Measurements from ENCODE around the gene TSTD1.

GRCh38 chr1:161044908-161045735 lies 6.4 kb upstream of the TSTD1 start:
- TF ChIP-seq, protein P1, sequence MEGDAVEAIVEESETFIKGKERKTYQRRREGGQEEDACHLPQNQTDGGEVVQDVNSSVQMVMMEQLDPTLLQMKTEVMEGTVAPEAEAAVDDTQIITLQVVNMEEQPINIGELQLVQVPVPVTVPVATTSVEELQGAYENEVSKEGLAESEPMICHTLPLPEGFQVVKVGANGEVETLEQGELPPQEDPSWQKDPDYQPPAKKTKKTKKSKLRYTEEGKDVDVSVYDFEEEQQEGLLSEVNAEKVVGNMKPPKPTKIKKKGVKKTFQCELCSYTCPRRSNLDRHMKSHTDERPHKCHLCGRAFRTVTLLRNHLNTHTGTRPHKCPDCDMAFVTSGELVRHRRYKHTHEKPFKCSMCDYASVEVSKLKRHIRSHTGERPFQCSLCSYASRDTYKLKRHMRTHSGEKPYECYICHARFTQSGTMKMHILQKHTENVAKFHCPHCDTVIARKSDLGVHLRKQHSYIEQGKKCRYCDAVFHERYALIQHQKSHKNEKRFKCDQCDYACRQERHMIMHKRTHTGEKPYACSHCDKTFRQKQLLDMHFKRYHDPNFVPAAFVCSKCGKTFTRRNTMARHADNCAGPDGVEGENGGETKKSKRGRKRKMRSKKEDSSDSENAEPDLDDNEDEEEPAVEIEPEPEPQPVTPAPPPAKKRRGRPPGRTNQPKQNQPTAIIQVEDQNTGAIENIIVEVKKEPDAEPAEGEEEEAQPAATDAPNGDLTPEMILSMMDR (IDR thresholded peaks at IDR 0.05), result no peak
- TF ChIP-seq POLR2A (IDR thresholded peaks at IDR 0.05), result peak in 1 of 2 donors; percentile 12
